OCI-LY7 (cell line): ENCODE measurements around the gene GRB7.

ENCODE experiments used
- CTCF ChIP-seq: fragments of 200-600 bp; sonication (generic); conservative IDR thresholded peaks from 2 replicates; pipeline ENCODE4 v1.5.1; 2014; ENCODE audit warnings: mild to moderate bottlenecking, antibody characterized with exemption, low read length, moderate library complexity, mixed read lengths
- EZH2phosphoT487 ChIP-seq: fragments of 200-600 bp; sonication (generic); IDR thresholded peaks from 2 replicates; pipeline ENCODE4 v1.6.1; 2018; ENCODE audit warnings: low read depth, borderline replicate concordance, mild to moderate bottlenecking, mixed run types, antibody characterized with exemption, low read length, moderate library complexity, mixed read lengths

- TF ChIP-seq CTCF (no peak), EZH2phosphoT487 (no peak)
Measured at GRCh38 chr17:39726617-39727016, 11.1 kb upstream of the GRB7 start.
